ENCODE data around the gene IKZF4. TPM values are rescaled to one million over a fixed set of nuclear protein-coding genes. Genes with fewer than 3 reads are reported as not detected.

Gene IKZF4
- 0.79 and 2.1 TPM in 2 replicates for total RNA-seq

GRCh38 chr12:56020423-56021184 lies at the start of gene IKZF4:
Gene IKZF4 (plus strand): TSS chr12:56021043. CDS start chr12:56021494, 451 bp downstream.

DNA sequence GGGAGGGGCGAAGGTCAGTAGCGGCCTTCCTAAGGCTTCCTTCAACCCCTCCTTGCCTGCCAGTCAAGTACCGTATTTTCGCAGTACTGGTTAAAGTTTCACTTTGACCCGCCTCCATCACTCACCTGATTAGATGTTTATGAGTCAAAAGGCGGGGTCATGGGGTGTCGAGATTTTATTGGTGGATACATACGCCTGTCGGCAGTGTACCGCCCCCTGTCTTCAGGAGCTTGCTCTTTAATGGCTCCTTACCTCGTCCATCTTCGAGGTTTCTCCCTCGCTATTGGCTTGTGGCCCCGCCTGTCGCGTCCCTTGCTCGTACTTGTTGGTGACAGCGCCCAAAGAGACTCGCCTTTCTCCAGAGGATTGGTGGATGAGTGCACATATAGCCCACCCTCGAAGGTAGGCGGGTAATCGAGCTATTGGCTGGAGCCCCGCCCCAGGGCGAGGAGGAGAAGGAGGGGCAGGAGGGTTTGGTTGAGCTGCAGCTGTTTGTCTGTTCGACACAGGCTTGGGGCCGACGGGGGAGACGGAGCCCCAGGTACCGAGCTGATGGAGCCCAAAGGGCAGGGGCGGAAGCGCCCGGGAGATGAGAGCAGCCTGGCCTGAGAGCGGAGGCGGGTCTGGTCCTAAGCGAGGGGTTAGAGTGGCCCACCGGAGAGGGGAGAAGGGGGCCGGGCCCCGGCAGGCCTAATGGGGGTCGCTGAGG lies 47.1 kb upstream of the IKZF4 start, which contains the start of gene RAB5B:
Gene RAB5B, plus strand, starts transcription at position 480 of the 709 bp plus-strand sequence. CDS start 12,883 bp downstream, outside the sequence.

GRCh38 chr12:55996715-55997534 lies 23.9 kb upstream of the IKZF4 start, which contains the start of gene SUOX:
Gene SUOX (plus strand): TSS chr12:55997276. CDS start chr12:56002222, 4,946 bp downstream.

GRCh38 chr12:56041552-56042429 lies 20.9 kb downstream of the IKZF4 start, which contains the start of gene RPS26:
Gene RPS26 (plus strand): TSS chr12:56041918. CDS start chr12:56042167, 249 bp downstream.

DNA sequence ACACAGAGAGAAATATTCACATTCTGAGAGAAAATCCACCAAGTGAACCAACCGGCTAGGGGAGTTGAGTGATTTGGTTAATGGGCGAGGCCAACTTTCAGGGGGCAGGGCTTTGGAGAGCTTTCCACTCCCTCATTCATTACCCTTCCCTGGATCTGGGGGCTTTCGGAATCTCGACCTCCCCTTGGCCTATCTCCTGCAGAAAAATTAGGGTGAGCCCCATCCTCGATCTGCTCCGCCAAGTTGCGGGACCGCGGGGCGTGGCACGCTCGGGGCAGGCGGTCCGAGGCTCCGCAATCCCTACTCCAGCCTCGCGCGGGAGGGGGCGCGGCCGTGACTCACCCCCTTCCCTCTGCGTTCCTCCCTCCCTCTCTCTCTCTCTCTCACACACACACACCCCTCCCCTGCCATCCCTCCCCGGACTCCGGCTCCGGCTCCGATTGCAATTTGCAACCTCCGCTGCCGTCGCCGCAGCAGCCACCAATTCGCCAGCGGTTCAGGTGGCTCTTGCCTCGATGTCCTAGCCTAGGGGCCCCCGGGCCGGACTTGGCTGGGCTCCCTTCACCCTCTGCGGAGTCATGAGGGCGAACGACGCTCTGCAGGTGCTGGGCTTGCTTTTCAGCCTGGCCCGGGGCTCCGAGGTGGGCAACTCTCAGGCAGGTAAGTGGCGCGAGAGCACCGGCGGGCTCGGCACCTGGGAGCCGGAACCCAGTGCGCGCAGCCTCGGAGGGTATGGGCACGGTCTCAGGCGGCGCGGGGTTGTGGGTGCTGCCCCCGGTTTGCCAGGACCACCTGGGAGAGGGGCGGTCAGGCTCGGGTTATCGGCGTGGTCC lies 59.1 kb downstream of the IKZF4 start, which contains the start of gene ERBB3:
Gene ERBB3, plus strand, starts transcription at position 443 of the 833 bp plus-strand sequence. Its CDS starts 136 bp downstream, at position 579.

Other genes starting within 250 kb of the IKZF4 start
- gene SARNP, start 203.3 kb upstream of the IKZF4 start, total RNA-seq, result 45.9 and 68.3 TPM in 2 replicates
- gene ORMDL2, start 203.0 kb upstream of the IKZF4 start, total RNA-seq, result 19.2 and 36.0 TPM in 2 replicates
- gene DNAJC14, start 191.5 kb upstream of the IKZF4 start, total RNA-seq, result 42.8 and 55.3 TPM in 2 replicates
- 4.7 and 4.9 TPM in 2 replicates for gene MMP19, start 178.1 kb upstream of the IKZF4 start, total RNA-seq
- 20.7 and 33.4 TPM in 2 replicates for gene PYM1, start 93.1 kb upstream of the IKZF4 start, total RNA-seq
- gene DGKA, start 89.9 kb upstream of the IKZF4 start, total RNA-seq, result 143 and 269 TPM in 2 replicates
- 2.1 and 7.1 TPM in 2 replicates for gene PMEL, start 55.0 kb upstream of the IKZF4 start, total RNA-seq
- gene CDK2, start 54.2 kb upstream of the IKZF4 start, total RNA-seq, result 50.5 and 62.8 TPM in 2 replicates
- gene RAB5B, start 47.0 kb upstream of the IKZF4 start, total RNA-seq, result 87.6 and 122 TPM in 2 replicates
- gene SUOX, start 23.8 kb upstream of the IKZF4 start, total RNA-seq, result 17.7 and 21.8 TPM in 2 replicates
- gene RPS26, start 20.9 kb downstream of the IKZF4 start, total RNA-seq, result 265 and 520 TPM in 2 replicates
- 51.7 and 74.6 TPM in 2 replicates for gene ERBB3, start 59.1 kb downstream of the IKZF4 start, total RNA-seq
- gene PA2G4, start 83.5 kb downstream of the IKZF4 start, total RNA-seq, result 96.2 and 117 TPM in 2 replicates
- 1,239 and 5,034 TPM in 2 replicates for gene RPL41, start 95.6 kb downstream of the IKZF4 start, total RNA-seq
- gene ZC3H10, start 97.2 kb downstream of the IKZF4 start, total RNA-seq, result 5.9 and 6.0 TPM in 2 replicates
- 100 and 157 TPM in 2 replicates for gene ESYT1, start 107.2 kb downstream of the IKZF4 start, total RNA-seq
- gene MYL6B, start 131.5 kb downstream of the IKZF4 start, total RNA-seq, result 53.4 and 63.1 TPM in 2 replicates
- gene MYL6, start 137.3 kb downstream of the IKZF4 start, total RNA-seq, result 928 and 1,710 TPM in 2 replicates
- gene SMARCC2, start 168.4 kb downstream of the IKZF4 start, total RNA-seq, result 43.6 and 75.4 TPM in 2 replicates
- 67.9 and 98.9 TPM in 2 replicates for gene RNF41, start 200.9 kb downstream of the IKZF4 start, total RNA-seq
- gene NABP2, start 203.3 kb downstream of the IKZF4 start, total RNA-seq, result 14.5 and 31.6 TPM in 2 replicates
- 0.39 TPM in 1 of 2 replicates, not detected in the other for gene SLC39A5, start 209.0 kb downstream of the IKZF4 start, total RNA-seq
- gene ANKRD52, start 237.3 kb downstream of the IKZF4 start, total RNA-seq, result 26.7 and 53.0 TPM in 2 replicates
- gene COQ10A, start 245.9 kb downstream of the IKZF4 start, total RNA-seq, result 19.1 and 20.4 TPM in 2 replicates

Measured in placental epithelial cell (primary cell).